ENCODE measurements around the gene AUNIP. TPM values are rescaled to one million over a fixed set of nuclear protein-coding genes. Genes with fewer than 3 reads are reported as not detected.

The AUNIP gene
- total RNA-seq, 1 experiment from 2014 or later: 16.1 TPM

- ChIA-PET POLR2A (interaction anchor here (1.2 kb wide), 1 partner anchor 48 kb away, joined by 3 read pairs; no protein-coding TSS in a partner anchor), CTCF (interaction anchor here (1.4 kb wide), 1 partner anchor 26 kb away, joined by 5 read pairs; no protein-coding TSS in a partner anchor)
- H3K4me1 Mint-ChIP-seq: peaks cover 26% of the 10 kb centered on the region
- peak; percentile 36 for ATAC-seq
- peak; percentile 29 for DNase-seq (ENCODE audit: low spot score)
- H3K4me3 Mint-ChIP-seq: no peak overlapping the region
- H3K27me3 Mint-ChIP-seq (ENCODE audit: low read depth): no peaks in the 10 kb centered on the region
- no peaks in the 10 kb centered on the region for H3K9me3 Mint-ChIP-seq
- no peak overlapping the region for H3K27ac Mint-ChIP-seq
- TF ChIP-seq ZNF317 (CRISPR knock-in tag; IDR thresholded peaks at IDR 0.05; ENCODE audit: borderline replicate concordance, low read depth): no peak
- no peak for TF ChIP-seq MAX (CRISPR knock-in tag; IDR thresholded peaks at IDR 0.05)
- TF ChIP-seq TEAD4 (CRISPR knock-in tag; IDR thresholded peaks at IDR 0.05): no peak
- TF ChIP-seq ETV6 (CRISPR knock-in tag; IDR thresholded peaks at IDR 0.05): no peak
- TF ChIP-seq RELA (CRISPR knock-in tag; IDR thresholded peaks at IDR 0.05; ENCODE audit: borderline replicate concordance): no peak
- TF ChIP-seq NR3C1 (CRISPR knock-in tag; conservative IDR thresholded peaks at IDR 0.05; ENCODE audit: low read depth): no peak
- TF ChIP-seq SOX15 (CRISPR knock-in tag; IDR thresholded peaks at IDR 0.05): no peak
- no peak for TF ChIP-seq ATF1 (CRISPR knock-in tag; IDR thresholded peaks at IDR 0.05)
- no peak for TF ChIP-seq NFE2L1 (CRISPR knock-in tag; IDR thresholded peaks at IDR 0.05)
- no peak for TF ChIP-seq USF1 (CRISPR knock-in tag; IDR thresholded peaks at IDR 0.05)
- TF ChIP-seq NR1H2 (CRISPR knock-in tag; IDR thresholded peaks at IDR 0.05): no peak
- no peak for TF ChIP-seq ZNF671 (CRISPR knock-in tag; IDR thresholded peaks at IDR 0.05)
- no peak for TF ChIP-seq PRRX2 (CRISPR knock-in tag; IDR thresholded peaks at IDR 0.05)
- no peaks in the 10 kb centered on the region for H3K36me3 Mint-ChIP-seq
These were observed 10.8 kb upstream of the AUNIP start for GRCh38 chr1:25869909-25870606.

- Mint-ChIP-seq H3K4me1 (peaks cover 23% of the 10 kb centered on the region), H3K27me3 (ENCODE audit: low read depth) (no peaks in the 10 kb centered on the region), H3K9me3 (no peaks in the 10 kb centered on the region), H3K4me3 (no peak overlapping the region), H3K27ac (peak overlapping the region; percentile 71), H3K36me3 (peaks cover 6% of the 10 kb centered on the region; the same call in 1 of the 2 replicates)
- TF ChIP-seq ZNF138 (CRISPR knock-in tag; conservative IDR thresholded peaks at IDR 0.05) (no peak), E2F5 (CRISPR knock-in tag; IDR thresholded peaks at IDR 0.05) (no peak), CDX4 (CRISPR knock-in tag; IDR thresholded peaks at IDR 0.05; ENCODE audit: borderline replicate concordance) (no peak), FOXP1 (CRISPR knock-in tag; IDR thresholded peaks at IDR 0.05; ENCODE audit: borderline replicate concordance) (no peak), HMGXB4 (CRISPR knock-in tag; IDR thresholded peaks at IDR 0.05) (no peak), ZSCAN18 (CRISPR knock-in tag; IDR thresholded peaks at IDR 0.05) (no peak), FOXK1 (CRISPR knock-in tag; IDR thresholded peaks at IDR 0.05) (no peak), E2F1 (CRISPR knock-in tag; IDR thresholded peaks at IDR 0.05) (no peak), PRRX2 (CRISPR knock-in tag; IDR thresholded peaks at IDR 0.05) (no peak), ZBTB21 (CRISPR knock-in tag; IDR thresholded peaks at IDR 0.05; ENCODE audit: borderline replicate concordance) (no peak), MYBL2 (CRISPR knock-in tag; IDR thresholded peaks at IDR 0.05) (no peak), NR1H2 (CRISPR knock-in tag; IDR thresholded peaks at IDR 0.05) (no peak), TCF7 (CRISPR knock-in tag; IDR thresholded peaks at IDR 0.05; ENCODE audit: low read depth) (no peak), ZNF263 (CRISPR knock-in tag; IDR thresholded peaks at IDR 0.05; ENCODE audit: low read depth) (no peak)
- ATAC-seq (peak; percentile 67), DNase-seq (ENCODE audit: low spot score) (peak; percentile 44)
- POLR2A ChIA-PET: interaction anchor here (0.5 to 0.6 kb wide), 2 partner anchors 19 to 33 kb away, joined by 3 to 7 read pairs; no protein-coding TSS in a partner anchor
- CTCF ChIA-PET: interaction anchor here (1.1 to 1.5 kb wide), 2 partner anchors 28 to 130 kb away, joined by 4 to 12 read pairs; partner anchors contain the start of gene PAFAH2
These were observed 8.1 kb upstream of the AUNIP start for GRCh38 chr1:25867210-25867991.

All from WTC11 (cell line).